HG03103 (cell line): ENCODE measurements around the gene SPAG6.

ENCODE experiments used
- ATAC-seq: cut with Tn5 transposase; IDR thresholded peaks from one replicate; pipeline ENCODE4 v1.9.1; 2021; ENCODE audit warnings: low read depth; ENCODE audit not compliant: unreplicated experiment

The SPAG6 gene

DNA sequence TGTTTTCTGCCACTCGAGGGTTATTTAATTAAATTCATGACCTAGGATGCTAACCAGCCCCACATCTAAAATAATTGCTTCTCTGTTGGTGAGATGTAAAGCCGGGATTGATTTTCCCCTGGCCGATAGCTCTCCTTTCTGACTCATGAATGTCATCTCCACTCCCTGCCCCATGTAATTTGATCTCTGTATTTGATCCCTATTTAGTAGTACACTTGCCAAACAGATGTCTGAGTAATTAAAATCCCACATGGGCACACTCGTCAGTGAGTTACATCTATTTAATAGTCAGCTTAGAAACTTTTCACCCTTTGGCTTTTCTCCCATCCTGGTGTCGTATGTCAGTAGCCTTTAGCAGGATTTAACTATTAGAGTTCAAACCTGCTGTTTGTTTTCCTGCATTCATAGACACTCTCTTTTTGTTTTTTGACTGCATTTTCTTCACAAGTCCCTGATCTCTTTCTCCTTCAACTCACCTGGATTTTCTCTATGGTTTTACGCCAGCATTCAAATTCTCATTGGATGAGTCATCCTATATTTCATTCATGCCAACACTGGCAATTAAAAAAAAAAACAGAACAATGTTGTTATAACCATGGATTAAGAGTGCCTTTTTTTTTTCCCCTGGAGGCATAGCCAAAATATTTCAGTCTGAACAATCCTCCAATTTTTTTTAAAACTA is 82.7 kb downstream of the SPAG6 start:
- no peak for ATAC-seq

DNA sequence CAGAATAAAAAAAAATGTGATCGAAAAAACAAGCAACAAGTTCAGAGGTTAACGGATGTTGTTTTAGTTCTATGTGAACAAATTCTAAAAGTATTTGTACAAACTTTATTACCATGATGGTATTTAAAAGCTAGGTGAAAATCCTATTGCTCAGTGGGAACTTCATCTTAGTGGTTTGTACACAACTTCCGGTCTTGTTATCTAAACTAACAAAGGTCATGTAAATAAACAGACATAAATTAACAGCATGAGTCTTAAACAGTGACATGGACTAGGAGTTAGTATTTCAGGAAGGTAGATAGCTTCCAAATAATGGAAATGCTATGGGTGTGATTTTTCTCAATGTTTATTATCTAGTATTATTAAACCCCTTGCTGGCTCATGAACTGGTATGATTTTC is 83.8 kb downstream of the SPAG6 start:
- no peak for ATAC-seq

DNA sequence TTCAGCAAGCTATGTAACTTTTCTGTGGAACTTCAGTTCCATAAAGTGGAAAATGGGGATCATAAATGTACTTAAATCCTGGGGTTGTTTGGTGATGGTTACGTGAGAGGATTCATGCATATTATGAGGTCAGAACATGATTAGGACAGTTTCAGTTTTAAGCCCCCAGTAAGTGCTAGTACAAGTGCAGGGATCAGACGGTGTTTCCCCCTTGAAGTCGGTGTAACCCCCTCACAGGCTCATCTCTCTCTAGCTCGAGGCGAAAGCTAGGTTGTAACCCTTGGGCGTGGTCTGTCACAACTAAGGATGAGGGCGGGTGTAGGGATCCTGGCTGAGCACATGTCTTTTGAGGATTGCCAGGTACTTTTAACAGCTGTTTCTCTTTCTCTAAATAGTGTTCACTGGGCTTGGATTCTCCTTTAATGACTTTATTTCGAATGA is 84.7 kb downstream of the SPAG6 start:
- ATAC-seq, result no peak

DNA sequence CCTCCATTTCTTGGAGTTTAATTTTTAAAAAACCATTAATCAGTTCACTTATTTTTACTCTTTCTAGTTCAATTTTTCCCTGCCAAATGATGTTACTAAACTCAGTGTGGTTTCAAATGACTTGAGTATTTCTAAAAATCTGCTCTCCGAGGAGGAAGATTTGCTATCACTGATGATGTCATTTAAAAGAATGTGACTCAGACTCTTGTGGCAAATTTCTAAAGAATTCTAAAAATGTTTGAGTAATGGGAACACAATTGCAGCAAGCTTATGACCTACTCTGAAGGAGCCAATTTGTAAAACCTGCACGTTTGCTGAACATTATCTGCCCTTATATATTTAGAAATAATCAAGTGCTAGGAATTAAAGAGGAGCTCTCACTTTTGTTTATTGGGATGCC is 88.6 kb downstream of the SPAG6 start:
- no peak for ATAC-seq

DNA sequence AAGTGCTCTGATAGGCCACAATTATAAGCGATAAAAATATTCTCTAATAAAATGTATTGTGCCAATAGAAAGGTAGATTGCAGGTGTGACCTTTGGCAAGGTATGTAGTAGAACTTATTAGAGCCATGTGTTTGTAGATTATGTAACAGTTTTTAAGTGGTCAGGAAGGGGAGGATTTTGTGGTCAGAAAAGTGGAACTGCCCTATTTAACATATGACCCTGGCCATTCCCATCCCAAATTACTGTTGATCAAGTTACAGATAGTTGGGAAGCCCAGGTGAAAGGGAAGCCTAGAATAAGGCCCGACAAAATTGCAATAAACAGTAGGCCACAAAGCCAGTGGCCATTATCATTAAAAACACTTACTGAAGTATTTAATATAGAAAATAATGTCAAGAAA is 89.2 kb downstream of the SPAG6 start:
- ATAC-seq, result no peak

DNA sequence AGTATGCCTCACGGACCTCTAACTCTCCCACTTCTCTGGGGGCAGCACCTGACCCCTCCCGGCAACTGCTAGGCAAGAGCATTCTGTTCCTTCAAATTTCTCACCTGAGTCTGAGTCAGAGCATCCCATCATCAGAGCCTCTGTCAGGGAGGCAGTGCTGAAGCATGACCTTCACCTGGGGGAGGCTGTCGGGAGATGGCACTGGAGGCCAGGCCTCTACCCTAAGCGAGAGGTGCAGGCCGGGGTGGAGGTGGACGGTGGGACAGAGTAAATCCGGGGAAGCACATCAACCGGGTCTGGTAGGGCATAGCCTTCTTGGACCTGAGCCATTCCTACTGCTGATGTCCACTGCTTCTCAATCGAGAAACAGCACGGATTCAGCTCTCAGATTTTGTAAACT is 90.4 kb downstream of the SPAG6 start:
- ATAC-seq, result no peak

DNA sequence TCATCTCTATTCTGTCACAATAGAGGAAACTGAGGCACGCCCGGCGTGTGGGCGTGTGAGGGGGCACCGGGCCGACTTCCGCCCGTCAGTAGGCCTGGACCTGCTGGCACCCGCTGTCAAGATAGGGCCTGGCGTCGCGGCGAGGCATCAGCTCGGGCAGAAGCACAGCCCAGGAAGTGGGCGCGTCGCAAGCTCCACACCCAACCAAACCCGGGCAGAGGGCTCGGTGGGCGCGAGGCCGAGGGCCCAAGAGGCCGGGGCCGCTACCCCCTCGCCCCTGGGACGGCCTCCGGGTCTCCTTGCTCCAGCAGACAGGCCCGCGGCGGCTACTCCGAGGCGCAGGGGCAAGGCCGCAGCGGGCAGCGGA is 91.2 kb downstream of the SPAG6 start:
- ATAC-seq, result peak; percentile 27

DNA sequence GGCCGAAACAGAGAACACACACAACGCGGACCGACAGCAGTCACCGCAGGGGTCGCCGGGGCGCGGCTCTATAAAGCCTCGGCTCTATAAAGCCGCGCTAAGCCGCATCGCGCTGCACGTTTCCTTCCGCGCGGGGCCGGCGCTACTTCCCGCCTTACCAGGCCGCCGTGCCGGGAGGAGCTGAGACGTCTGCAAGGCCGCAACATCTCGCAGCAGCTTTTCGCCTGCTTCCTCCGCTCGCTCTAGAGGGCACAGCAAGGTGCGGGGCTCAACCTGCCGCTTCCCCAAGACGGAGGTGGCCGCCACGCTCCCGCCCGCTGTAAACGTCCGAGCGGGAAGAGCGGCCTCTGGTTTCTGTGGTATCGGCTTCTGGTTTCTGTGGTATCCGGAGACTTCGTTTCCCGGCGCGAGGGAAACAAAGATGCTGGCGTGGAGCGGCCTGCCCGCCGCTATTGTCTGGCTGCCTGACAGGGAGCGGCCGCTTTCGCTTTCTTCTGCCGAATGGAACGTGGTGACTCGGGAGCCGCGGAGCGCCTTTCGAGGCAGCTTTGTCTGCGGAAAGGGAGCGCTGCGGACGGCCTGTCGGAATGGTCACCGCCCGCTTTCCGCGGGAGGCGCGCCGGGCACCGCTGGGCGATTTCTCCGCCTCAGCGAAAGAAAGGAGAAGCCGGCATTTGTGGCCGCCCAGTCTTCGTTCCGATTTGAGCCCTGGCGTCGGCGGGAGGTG is 91.8 kb downstream of the SPAG6 start:
- peak; percentile 70 for ATAC-seq

DNA sequence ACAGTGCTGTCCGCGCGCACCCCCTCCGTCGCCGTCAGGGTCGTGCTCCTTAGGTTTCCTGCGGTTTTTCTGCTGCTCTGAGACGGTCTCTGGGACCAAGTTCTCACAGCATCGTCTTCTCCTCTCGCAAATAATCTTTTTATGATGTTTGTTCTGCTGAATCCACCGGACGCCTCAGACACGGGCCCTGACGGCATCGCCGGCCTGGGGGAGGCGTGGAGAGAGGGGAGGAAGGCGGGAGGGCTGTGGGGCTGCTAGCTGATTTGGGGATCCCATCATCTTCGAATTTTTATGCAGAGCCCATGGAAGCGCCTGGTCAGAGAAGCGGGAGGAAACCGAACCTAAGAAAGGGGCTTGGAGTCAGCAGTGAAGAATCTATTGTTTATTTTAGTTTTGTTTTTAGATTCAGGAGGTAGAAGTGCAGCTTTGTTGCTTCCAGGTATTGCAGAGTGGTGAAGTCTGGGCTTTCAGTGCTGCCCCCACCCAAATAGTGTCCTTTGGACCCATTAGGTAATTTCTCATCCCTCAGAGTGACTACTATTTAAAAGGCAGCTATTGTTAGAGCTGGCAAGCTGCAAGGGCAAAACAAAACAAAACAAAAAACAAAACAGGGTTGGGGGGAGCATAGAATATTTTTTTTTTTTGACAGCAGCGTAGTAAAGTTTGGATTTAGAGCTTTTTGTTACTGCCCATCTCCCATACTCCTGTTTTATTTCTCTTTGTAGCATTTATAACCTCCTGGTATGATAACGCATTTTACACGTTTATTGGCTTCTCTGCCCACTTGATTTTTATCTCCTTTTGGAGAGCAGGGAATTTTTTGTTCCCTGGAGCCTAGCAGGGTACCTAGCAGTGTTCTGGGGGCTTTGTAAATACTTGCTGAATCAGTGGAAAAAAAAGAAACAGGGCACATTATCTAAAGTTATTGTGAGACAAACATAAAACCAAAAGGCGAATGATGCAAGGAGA is 92.6 kb downstream of the SPAG6 start:
- ATAC-seq, result peak; percentile 18

DNA sequence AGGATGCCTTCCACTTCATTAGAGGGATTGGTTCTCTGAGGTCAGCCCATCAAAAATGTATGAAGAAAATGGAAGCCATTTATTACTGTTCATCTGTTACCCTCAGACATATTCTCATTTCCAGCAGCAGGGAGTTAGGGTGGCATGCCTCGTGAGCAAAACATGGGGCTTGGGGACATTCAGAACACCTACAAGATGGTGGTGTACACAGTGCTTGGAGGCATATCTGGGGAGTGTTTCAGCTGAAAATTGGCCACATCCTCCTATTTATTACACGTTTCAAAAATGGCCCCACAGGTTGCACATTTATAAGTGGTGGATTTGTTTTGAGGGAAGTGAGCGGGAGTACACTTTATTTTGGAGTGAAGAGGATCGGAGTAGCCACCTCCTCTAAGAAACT is 93.4 kb downstream of the SPAG6 start:
- no peak for ATAC-seq

DNA sequence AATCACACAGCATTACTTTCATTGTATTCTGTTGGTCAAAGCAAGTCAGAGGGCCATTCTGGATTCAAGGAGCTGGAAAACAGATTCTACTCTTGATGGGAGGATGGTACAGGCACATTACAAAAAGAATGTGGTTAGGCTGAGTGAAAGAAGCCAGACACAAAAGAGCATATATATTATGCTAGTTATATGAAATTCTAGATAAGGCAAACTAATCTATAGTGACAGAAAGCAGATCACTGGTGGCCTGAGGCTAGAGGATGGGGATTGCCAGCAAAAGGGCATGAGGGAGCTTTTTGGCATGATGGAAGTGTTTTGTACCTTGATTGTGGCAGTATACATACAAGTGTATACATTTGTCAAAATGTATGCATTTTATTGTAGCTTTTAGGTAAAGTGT is 96.8 kb downstream of the SPAG6 start:
- no peak for ATAC-seq

DNA sequence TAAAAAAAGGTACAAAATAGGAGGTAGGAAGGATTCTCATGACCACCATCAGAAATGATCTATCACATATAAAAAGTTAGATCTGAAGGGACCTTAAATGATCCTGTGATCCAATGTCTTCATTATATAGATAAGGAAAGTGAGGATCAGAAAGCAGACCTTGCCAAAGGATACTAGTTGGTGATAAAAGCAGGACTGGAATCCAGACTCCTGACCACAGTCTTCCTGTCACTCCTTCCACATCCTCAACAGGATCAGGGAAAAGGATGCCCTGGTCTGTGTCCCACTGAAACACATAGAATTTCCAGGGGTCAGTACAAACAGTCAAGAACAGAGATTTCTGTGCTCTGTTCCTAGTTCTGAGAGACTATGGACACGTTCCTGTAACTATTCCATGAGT is 97.2 kb downstream of the SPAG6 start:
- no peak for ATAC-seq

DNA sequence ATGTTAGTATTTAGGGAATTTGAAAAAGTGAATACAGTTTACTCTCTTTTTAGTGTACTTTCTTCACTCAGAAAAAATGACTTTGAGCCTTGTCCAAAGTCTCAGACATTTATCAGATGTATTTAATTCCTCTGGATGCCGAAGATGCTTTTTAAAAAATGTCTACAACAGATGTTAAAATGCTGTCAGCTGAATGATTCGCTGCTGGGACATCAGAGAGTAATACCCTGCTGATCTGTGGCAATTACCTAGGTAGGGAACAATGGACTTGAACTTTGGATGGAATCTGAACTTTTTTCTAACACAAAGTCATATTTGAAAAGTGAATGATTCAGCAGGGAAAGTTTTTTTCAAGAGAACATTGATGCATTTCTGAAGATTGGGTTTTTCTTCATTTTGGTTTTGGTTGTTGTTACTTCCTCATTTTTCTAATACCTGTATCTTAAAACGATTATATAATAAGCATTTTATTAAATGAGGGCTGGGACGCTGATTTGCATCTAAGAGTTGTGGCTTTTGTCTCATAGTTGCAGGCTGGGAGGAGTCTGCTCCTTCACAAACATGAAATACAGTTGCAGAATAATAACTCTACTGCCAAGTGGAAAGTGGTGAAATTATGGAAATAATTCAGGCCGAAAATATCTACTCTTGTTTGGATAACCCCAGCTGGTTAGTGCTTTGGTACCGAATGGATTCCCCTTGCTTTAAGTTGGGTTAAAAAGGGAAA is 98.0 kb downstream of the SPAG6 start:
- ATAC-seq, result no peak

DNA sequence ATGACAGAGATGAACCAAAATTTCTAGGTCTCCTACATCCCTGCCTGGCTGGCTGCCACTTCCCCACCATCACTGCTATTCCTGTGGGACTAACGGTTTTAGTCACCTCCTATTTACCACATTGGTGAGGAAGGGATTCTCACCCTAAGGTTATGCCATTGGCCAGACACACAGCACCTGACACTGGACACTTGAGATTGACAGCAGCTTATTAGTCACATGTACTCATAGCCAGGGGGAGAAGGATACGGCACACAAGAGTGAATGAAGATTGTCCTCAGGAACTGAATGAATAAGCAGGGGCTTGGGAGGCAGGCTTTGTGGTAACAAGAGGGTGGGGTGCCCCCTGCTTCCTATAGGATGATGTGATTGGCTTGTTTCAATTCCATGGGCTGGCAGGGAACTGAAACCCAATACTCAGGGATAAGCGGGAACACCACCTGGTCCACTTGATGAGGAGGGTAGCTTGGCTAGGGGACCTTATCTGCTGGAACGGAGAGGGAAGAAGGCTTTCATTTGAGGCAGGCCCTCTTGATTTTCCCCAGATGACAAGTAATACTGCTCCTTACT is 99.0 kb downstream of the SPAG6 start:
- ATAC-seq, result no peak

DNA sequence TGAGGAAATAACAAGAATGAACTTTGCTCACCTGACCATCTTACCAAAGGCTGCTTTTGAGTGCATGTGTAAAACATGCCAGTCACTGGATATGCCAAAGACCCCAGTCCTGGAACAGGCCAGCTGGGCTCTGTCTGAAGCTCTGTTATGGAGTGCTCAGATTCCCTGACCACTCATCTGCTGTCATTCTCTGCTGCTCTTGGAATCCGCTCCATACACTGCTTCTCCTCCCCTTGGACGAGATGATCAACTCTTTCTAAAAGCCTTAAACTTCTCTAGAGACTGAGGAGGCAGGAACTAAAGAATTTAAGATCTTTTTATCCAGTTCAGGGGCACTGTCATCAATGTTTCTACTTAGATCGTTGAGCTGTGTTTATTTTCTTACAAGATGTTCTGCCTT is 100.2 kb downstream of the SPAG6 start:
- no peak for ATAC-seq

DNA sequence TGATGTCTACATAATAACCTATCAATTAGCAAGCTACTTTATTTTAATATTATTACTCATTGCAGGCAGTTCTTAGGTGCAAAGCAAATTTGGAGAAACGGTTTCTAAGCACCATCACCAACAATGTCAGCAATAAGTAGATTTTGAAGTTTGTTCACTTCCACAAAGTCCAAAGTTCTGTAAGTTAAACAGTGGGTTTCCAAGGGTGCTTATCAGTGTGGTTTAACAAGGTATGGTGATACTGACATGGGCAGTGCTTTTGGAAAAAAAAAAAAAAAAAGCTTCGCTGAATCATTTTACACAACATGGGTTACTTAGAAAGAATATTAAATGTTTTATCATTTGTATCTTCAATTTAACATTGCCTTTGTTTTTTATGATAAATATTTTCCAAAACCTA is 101.8 kb downstream of the SPAG6 start:
- no peak for ATAC-seq

DNA sequence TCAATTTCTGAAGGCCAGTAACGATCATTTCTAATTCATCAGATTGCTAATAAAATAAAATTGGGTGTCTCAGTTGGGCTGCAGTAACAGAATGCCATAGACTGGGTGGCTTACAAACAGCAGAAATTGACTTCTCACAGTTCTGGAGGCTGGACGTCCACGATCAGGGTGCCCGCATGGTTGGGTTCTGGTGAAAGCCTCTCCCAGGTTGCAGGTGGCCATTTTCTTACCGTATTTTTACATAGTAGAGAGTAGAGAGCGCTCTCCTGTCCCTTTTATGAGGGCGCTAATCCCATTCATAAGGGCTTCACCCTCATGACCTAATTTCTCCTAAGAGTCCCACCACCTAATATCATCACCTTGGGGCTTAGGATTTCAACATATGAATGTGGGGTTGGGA is 106.0 kb downstream of the SPAG6 start:
- ATAC-seq, result no peak

DNA sequence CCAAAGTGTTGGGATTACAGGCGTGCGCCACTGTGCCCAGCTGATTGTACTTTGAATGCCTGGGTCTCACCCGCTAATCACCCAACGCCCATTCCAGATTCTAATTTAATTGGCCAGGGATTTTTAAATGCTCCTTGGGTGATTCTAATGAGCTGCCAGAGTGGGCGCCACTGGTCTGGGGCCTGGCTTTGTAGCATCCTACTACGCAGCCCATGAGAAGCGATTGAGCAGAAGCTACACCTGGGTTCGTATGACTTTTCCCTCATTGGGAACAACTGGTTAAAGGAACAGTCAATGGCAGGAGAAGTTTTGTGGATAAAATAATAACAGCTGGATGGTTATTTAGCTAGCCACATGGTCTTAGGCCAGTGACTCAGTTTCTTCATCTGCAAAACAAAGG is 108.0 kb downstream of the SPAG6 start:
- ATAC-seq, result no peak

DNA sequence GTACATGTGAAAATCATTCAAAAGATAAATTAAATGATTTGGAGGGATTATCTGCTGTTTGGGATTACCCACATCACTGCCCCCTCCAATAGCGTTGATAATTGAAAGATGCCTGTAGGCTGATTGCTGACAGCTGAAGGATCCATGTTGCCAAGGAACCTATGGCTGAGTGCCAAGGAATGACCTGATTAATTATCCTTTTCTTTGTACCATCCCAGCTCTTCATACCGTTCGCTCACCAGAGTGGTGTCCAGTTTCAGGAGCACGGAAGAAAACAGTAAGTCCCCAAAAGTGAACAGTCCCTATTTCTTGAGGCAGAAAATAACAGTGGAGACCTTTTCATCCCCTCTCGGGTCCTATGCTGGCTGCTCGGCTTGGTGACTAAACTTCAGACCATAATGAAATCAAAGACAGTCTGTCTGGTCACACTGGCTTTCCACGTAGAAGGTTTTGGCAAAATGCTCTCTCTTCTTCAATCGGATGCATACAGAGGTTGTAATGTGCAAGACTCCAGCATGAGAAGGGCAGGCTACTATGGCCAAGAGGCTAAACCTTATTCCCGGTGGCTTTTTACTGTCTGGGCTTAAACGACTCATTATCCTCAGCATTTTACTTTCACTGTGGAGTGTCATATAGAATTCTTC is 108.8 kb downstream of the SPAG6 start:
- ATAC-seq, result no peak

DNA sequence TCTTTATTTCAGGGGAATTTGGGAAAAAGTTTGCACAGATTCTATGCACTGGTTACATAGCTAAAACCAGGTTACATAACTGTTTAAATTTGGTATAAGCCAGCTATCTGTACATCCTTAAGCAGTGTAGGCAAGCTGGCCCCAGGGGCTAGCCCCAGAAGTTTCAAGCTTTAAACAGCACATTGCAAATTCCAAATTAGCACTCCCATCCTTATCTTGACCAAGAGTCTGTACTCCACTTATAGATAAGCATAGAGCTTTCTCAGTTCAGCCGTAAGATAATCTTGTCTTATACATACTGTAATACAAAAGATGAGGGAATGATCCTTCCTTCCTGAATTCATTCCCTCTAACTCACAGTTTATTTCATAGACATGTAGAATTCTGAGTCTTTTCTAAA is 109.3 kb downstream of the SPAG6 start:
- no peak for ATAC-seq
